Mesendoderm (in vitro differentiated cells): Measurements from ENCODE around the gene PLAC9.

ENCODE experiments used
- DNase-seq: peaks from one replicate; pipeline ENCODE4 v3.0.0; 2013
- H2AK5ac ChIP-seq: 2 replicates; pipeline ENCODE4 v1.6.1; 2013; ENCODE audit warnings: low read length, inconsistent platforms
- H2BK120ac ChIP-seq: 2 replicates; pipeline ENCODE4 v1.6.1; 2013; ENCODE audit warnings: low read depth, mild to moderate bottlenecking, low read length, moderate library complexity, mixed read lengths
- H2BK15ac ChIP-seq: replicated peaks from 2 replicates; pipeline ENCODE4 v1.6.1; 2013; ENCODE audit warnings: low read depth, mild to moderate bottlenecking, moderate library complexity
- H2BK5ac ChIP-seq: 2 replicates; pipeline ENCODE4 v1.6.1; 2013; ENCODE audit warnings: low read length, inconsistent platforms
- H3K18ac ChIP-seq: 2 replicates; pipeline ENCODE4 v1.6.1; 2013; ENCODE audit warnings: mild to moderate bottlenecking, low read length, mixed read lengths
- H3K23ac ChIP-seq: one replicate; pipeline ENCODE4 v1.6.1; 2013; ENCODE audit warnings: low read length
- H3K27ac ChIP-seq: 2 replicates; pipeline ENCODE4 v1.5.1; 2013; ENCODE audit warnings: low read depth, mild to moderate bottlenecking, inconsistent platforms, low read length, moderate library complexity
- H3K27me3 ChIP-seq: 2 replicates; pipeline ENCODE4 v1.6.1; 2013; ENCODE audit warnings: low read length, control low read depth, mild to moderate bottlenecking, inconsistent platforms; ENCODE audit not compliant: insufficient read depth, poor library complexity
- H3K36me3 ChIP-seq: 2 replicates; pipeline ENCODE4 v1.6.1; 2013; ENCODE audit warnings: low read length, inconsistent platforms; ENCODE audit not compliant: control insufficient read depth, insufficient read depth
- H3K4ac ChIP-seq: one replicate; pipeline ENCODE4 v1.6.1; 2013; ENCODE audit warnings: low read depth, mild to moderate bottlenecking, low read length, moderate library complexity
- H3K4me1 ChIP-seq: 2 replicates; pipeline ENCODE4 v1.6.1; 2013; ENCODE audit warnings: low read depth, low read length, inconsistent platforms; ENCODE audit not compliant: control insufficient read depth
- H3K4me2 ChIP-seq: 2 replicates; pipeline ENCODE4 v1.6.1; 2013; ENCODE audit warnings: low read length
- H3K4me3 ChIP-seq: 2 replicates; pipeline ENCODE4 v1.5.1; 2013; ENCODE audit warnings: mild to moderate bottlenecking, low read length
- H3K56ac ChIP-seq: one replicate; pipeline ENCODE4 v1.6.1; 2013; ENCODE audit warnings: low read length
- H3K79me1 ChIP-seq: 2 replicates; pipeline ENCODE4 v1.6.1; 2013; ENCODE audit warnings: low read length, inconsistent platforms
- H3K79me2 ChIP-seq: 2 replicates; pipeline ENCODE4 v1.6.1; 2013; ENCODE audit warnings: mild to moderate bottlenecking, low read length; ENCODE audit not compliant: control insufficient read depth, insufficient read depth
- H3K9ac ChIP-seq: 2 replicates; pipeline ENCODE4 v1.6.1; 2013; ENCODE audit warnings: low read length, inconsistent platforms
- H4K5ac ChIP-seq: one replicate; pipeline ENCODE4 v1.6.1; 2013; ENCODE audit warnings: low read length
- H4K8ac ChIP-seq: one replicate; pipeline ENCODE4 v1.6.1; 2013; ENCODE audit warnings: low read depth, mild to moderate bottlenecking, control low read depth, low read length, moderate library complexity
- WGBS: extraction: QIAGEN DNeasy Blood & Tissue Kit; methylation state at CpG from one replicate; pipeline ENCODE4 v1.1.7; 2013; ENCODE audit warnings: low lambda C conversion rate, missing lambda C conversion rate; ENCODE audit not compliant: insufficient coverage; ENCODE audit errors: extremely low coverage; 5-methylcytosine and 5-hydroxymethylcytosine counted together

Gene PLAC9

GRCh38 chr10:80184291-80184690 lies 51.8 kb downstream of the PLAC9 start:
- Histone ChIP-seq H3K4ac (no peak overlapping the region), H2BK15ac (no peak overlapping the region), H2BK5ac (no peak overlapping the region), H2BK120ac (no peak overlapping the region), H3K27ac (no peak overlapping the region), H3K36me3 (no peaks in the 10 kb centered on the region), H3K18ac (no peak overlapping the region), H2AK5ac (no peak overlapping the region), H3K4me3 (no peak overlapping the region), H3K56ac (no peak overlapping the region), H3K79me1 (peaks cover 31% of the 10 kb centered on the region), H3K9ac (no peak overlapping the region), H4K8ac (no peak overlapping the region), H3K23ac (no peak overlapping the region), H3K4me2 (no peak overlapping the region), H3K27me3 (no peaks in the 10 kb centered on the region), H4K5ac (no peak overlapping the region), H3K79me2 (peaks cover 11% of the 10 kb centered on the region), H3K4me1 (no peaks in the 10 kb centered on the region)
- no peak for DNase-seq
- no CpG with 5 or more reads among the region's 4 CpGs for WGBS

DNA sequence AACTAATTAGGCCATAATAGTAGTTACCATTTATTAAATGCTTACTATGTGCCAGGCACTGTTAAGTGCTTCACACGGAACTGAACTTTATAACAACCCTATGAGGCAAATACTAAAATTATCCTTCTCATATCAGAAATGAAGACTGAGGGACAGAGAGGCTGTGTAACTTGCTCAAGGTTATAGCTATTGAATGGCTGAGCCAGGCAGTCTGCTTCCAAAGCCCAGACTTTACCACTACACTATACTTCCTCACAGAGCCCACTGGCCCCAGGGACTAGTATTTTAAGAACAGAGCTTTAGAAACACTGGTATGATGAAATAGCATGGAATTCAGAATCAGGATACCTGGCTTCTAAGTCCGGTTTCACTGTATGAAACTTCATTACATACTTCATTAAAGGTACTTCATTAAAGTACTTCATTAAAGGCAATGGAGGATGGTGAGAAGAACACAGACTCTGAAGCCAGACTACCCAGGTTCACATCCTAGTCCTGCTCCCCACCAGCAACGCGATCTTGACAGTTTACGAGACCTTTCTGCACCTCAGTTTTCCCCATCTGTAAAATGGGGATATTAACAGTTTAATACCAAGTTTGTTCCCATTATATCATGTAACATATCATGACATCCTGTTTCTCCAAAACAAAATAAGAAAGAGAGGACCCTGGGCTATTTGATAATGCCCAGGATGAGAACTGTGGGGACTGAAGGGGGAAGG lies 53.2 kb downstream of the PLAC9 start:
- no peak for DNase-seq

DNA sequence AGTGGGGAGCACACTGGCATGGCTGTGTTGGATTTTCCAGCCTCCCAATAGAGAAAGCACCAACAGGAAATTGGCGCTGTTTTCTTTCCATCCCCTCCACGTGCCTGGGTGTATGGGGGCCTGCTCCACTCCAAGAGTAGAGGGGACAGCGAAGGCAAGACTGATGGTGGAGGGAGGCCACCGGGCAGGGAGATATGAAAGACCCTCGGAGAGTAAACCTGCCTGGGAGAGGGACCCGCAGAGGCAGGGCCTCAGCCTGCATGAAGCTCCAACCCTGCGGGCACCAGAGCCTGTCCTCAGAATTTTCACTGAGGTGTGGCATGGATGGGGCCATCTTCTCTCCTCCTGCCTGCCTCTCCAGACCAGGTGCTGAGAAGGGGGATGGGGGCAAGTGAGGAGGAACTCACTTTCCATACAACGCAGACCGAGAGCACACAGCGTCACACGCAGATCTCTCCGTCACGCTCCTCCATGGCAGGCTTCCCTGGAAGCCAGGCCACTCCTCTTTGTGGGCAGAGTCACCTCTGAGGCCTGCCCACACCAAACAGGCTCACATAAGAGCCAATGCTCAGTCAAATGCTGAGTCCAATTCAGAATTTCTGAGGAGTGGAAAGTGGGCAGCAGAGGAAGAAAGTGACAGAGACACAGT lies 54.0 kb downstream of the PLAC9 start:
- no peak overlapping the region for H2AK5ac ChIP-seq
- H3K27me3 ChIP-seq = no peaks in the 10 kb centered on the region
- no peak overlapping the region for H2BK15ac ChIP-seq
- DNase-seq = peak; percentile 37
- no peak overlapping the region for H3K18ac ChIP-seq
- no peak overlapping the region for H3K27ac ChIP-seq
- H3K36me3 ChIP-seq = no peaks in the 10 kb centered on the region
- H3K9ac ChIP-seq = no peak overlapping the region
- no CpG with 5 or more reads among the region's 13 CpGs for WGBS
- H3K56ac ChIP-seq = no peak overlapping the region
- H2BK120ac ChIP-seq = no peak overlapping the region
- H3K79me2 ChIP-seq = peaks cover 17% of the 10 kb centered on the region
- no peak overlapping the region for H2BK5ac ChIP-seq
- H3K4me2 ChIP-seq = no peak overlapping the region
- H3K4ac ChIP-seq = no peak overlapping the region
- no peaks in the 10 kb centered on the region for H3K4me1 ChIP-seq
- H4K5ac ChIP-seq = no peak overlapping the region
- H3K23ac ChIP-seq = no peak overlapping the region
- peaks cover 27% of the 10 kb centered on the region for H3K79me1 ChIP-seq
- H3K4me3 ChIP-seq = no peak overlapping the region
- no peak overlapping the region for H4K8ac ChIP-seq

More for the DNA sequence above, 53.2 kb downstream of the PLAC9 start:
- Histone ChIP-seq H3K4me2 (no peak overlapping the region), H2BK5ac (no peak overlapping the region), H2AK5ac (no peak overlapping the region), H2BK120ac (no peak overlapping the region), H3K4me1 (no peaks in the 10 kb centered on the region), H3K23ac (no peak overlapping the region), H3K56ac (no peak overlapping the region), H3K18ac (no peak overlapping the region), H4K8ac (no peak overlapping the region), H3K4ac (no peak overlapping the region), H3K79me1 (peaks cover 27% of the 10 kb centered on the region), H3K27ac (no peak overlapping the region), H3K4me3 (no peak overlapping the region), H2BK15ac (no peak overlapping the region), H3K27me3 (no peaks in the 10 kb centered on the region), H3K79me2 (peaks cover 15% of the 10 kb centered on the region), H3K36me3 (no peaks in the 10 kb centered on the region), H3K9ac (no peak overlapping the region), H4K5ac (no peak overlapping the region)
- no CpG with 5 or more reads among the region's 5 CpGs for WGBS

GRCh38 chr10:80187060-80187459 lies 54.5 kb downstream of the PLAC9 start:
- no peak for DNase-seq
- Histone ChIP-seq H3K4me2 (no peak overlapping the region), H3K36me3 (no peaks in the 10 kb centered on the region), H2AK5ac (no peak overlapping the region), H2BK5ac (no peak overlapping the region), H3K79me2 (peaks cover 22% of the 10 kb centered on the region), H4K8ac (no peak overlapping the region), H3K27ac (no peak overlapping the region), H3K27me3 (no peaks in the 10 kb centered on the region), H3K79me1 (peaks cover 31% of the 10 kb centered on the region), H3K9ac (no peak overlapping the region), H3K23ac (no peak overlapping the region), H3K56ac (no peak overlapping the region), H3K4me1 (no peaks in the 10 kb centered on the region), H2BK120ac (no peak overlapping the region), H4K5ac (no peak overlapping the region), H2BK15ac (no peak overlapping the region), H3K4me3 (no peak overlapping the region), H3K18ac (no peak overlapping the region), H3K4ac (no peak overlapping the region)
- no CpG with 5 or more reads among the region's 2 CpGs for WGBS

- H3K27ac ChIP-seq = no peak overlapping the region
- no peak overlapping the region for H3K18ac ChIP-seq
- peaks cover 23% of the 10 kb centered on the region for H3K79me2 ChIP-seq
- no peak overlapping the region for H3K56ac ChIP-seq
- H3K4me3 ChIP-seq = no peak overlapping the region
- no peak overlapping the region for H3K9ac ChIP-seq
- DNase-seq = no peak
- H2BK120ac ChIP-seq = no peak overlapping the region
- peaks cover 32% of the 10 kb centered on the region for H3K79me1 ChIP-seq
- H3K23ac ChIP-seq = no peak overlapping the region
- no peak overlapping the region for H2BK5ac ChIP-seq
- H2BK15ac ChIP-seq = no peak overlapping the region
- no peak overlapping the region for H3K4ac ChIP-seq
- H4K5ac ChIP-seq = no peak overlapping the region
- H3K4me1 ChIP-seq = no peaks in the 10 kb centered on the region
- H3K36me3 ChIP-seq = no peaks in the 10 kb centered on the region
- WGBS = no CpG with 5 or more reads among the region's 16 CpGs
- H4K8ac ChIP-seq = no peak overlapping the region
- no peaks in the 10 kb centered on the region for H3K27me3 ChIP-seq
- no peak overlapping the region for H2AK5ac ChIP-seq
- no peak overlapping the region for H3K4me2 ChIP-seq
Observed at GRCh38 chr10:80187465-80188409, 55.2 kb downstream of the PLAC9 start.
